Keratinocyte (primary cell): Measurements from ENCODE around the gene CMTM2. TPM values are rescaled to one million over a fixed set of nuclear protein-coding genes. Genes with fewer than 3 reads are reported as not detected.
"Not testable (repeated sequence)": the region's sequence is repeated elsewhere in the genome, so short reads cannot be mapped to it uniquely, and the experiment has no call there.

ENCODE experiments used
- DNase-seq: peaks from one replicate; pipeline ENCODE4 v3.0.0-alpha.2; 2011; ENCODE audit warnings: low read depth, missing footprints, low spot score
- FAIRE-seq: peaks from 2 replicates; lab custom pipeline; 2011; peaks lifted over from hg19 to GRCh38; lab: Jason Lieb, UNC
- H2AFZ ChIP-seq: 2 replicates; pipeline ENCODE4 v1.6.0; 2012; ENCODE audit warnings: low read length, control low read depth, inconsistent platforms; ENCODE audit not compliant: control insufficient read depth
- H3K27ac ChIP-seq: 2 replicates; pipeline ENCODE4 v1.5.1; 2011; ENCODE audit warnings: low read length; ENCODE audit not compliant: control insufficient read depth, insufficient read depth
- H3K27me3 ChIP-seq: 3 replicates; pipeline ENCODE4 v1.6.0; 2011; ENCODE audit warnings: low read length; ENCODE audit not compliant: control insufficient read depth, insufficient read depth; ENCODE audit errors: extremely low read depth
- H3K36me3 ChIP-seq, 2 experiments: 2 replicates in 1 of 2; 3 replicates in 1 of 2; pipeline ENCODE4 v1.5.1; 2011; ENCODE audit warnings: low read length in 2 of 2, mild to moderate bottlenecking in 1 of 2; ENCODE audit not compliant: control insufficient read depth in 2 of 2, insufficient read depth in 2 of 2; ENCODE audit errors: extremely low read depth in 1 of 2
- H3K4me1 ChIP-seq: 3 replicates; pipeline ENCODE4 v1.5.1; 2011; ENCODE audit warnings: low read length; ENCODE audit not compliant: control insufficient read depth, insufficient read depth; ENCODE audit errors: extremely low read depth
- H3K4me2 ChIP-seq: 3 replicates; pipeline ENCODE4 v1.6.0; 2011; ENCODE audit warnings: low read depth, low read length; ENCODE audit not compliant: control insufficient read depth, insufficient read depth; ENCODE audit errors: extremely low read depth
- H3K4me3 ChIP-seq, 3 experiments: fragments of 200-600 bp in 1 of 3; sonication (generic) in 1 of 3; 2 replicates in 2 of 3; 3 replicates in 1 of 3; pipeline ENCODE4 v1.5.1; 2011 to 2016; ENCODE audit warnings: low read length in 3 of 3, mild to moderate bottlenecking in 3 of 3, control low read depth in 2 of 3, inconsistent platforms in 1 of 3, low read depth in 1 of 3, mixed read lengths in 1 of 3, mixed run types in 1 of 3, moderate library complexity in 1 of 3; ENCODE audit not compliant: control insufficient read depth in 2 of 3, insufficient read depth in 2 of 3; ENCODE audit errors: extremely low read depth in 1 of 3
- H3K79me2 ChIP-seq: 2 replicates; pipeline ENCODE4 v1.6.0; 2012; ENCODE audit warnings: low read length; ENCODE audit not compliant: control insufficient read depth, insufficient read depth
- H3K9ac ChIP-seq: 3 replicates; pipeline ENCODE4 v1.6.0; 2011; ENCODE audit warnings: low read length; ENCODE audit not compliant: control insufficient read depth, insufficient read depth; ENCODE audit errors: extremely low read depth
- H3K9me1 ChIP-seq: 3 replicates; pipeline ENCODE4 v1.6.0; 2011; ENCODE audit warnings: low read length; ENCODE audit not compliant: control insufficient read depth, insufficient read depth; ENCODE audit errors: extremely low read depth
- H3K9me3 ChIP-seq: 2 replicates; pipeline ENCODE4 v1.5.1; 2012; ENCODE audit warnings: low read depth, low read length; ENCODE audit not compliant: control insufficient read depth
- H4K20me1 ChIP-seq: 3 replicates; pipeline ENCODE4 v1.6.0; 2011; ENCODE audit warnings: low read length; ENCODE audit not compliant: control insufficient read depth, insufficient read depth; ENCODE audit errors: extremely low read depth
- EZH2 ChIP-seq: IDR thresholded peaks from one replicate; pipeline ENCODE4 v1.6.1; 2012; ENCODE audit warnings: inconsistent platforms, mild to moderate bottlenecking, low read length, moderate library complexity
- dilution Hi-C: fragments of 300-500 bp; cut with MboI; formaldehyde crosslinking; loops from one replicate; pipeline ENCODE4 v1.7.0; 2020; ENCODE audit warnings: low sequenced_read_pairs; ENCODE audit not compliant: extremely low pct_ligation_motif_present
- polyA plus RNA-seq, 5 experiments: library from polyadenylated mRNA; depleted of rRNA in 3 of 5; stranded (reverse) in 3 of 5; stranded (forward) in 1 of 5; unstranded in 1 of 5; fragments of >200 nt; gene quantifications; 1 replicate in 1 of 5; 2 replicates in 3 of 5; 3 replicates in 1 of 5; pipeline versions ENCODE4 v1.2.1 to v1.2.3, GENCODE V29; 2011 to 2012; ENCODE audit warnings: missing spikeins in 2 of 5, low read depth in 1 of 5, low replicate concordance in 1 of 5
- TF ChIP-seq, protein P1 (sequence below), 3 experiments: IDR thresholded peaks in 1 of 3; conservative IDR thresholded peaks in 1 of 3; optimal IDR thresholded peaks in 1 of 3; 2 replicates in 2 of 3; 3 replicates in 1 of 3; pipeline versions ENCODE3 to v1.5.1; 2011; ENCODE audit warnings: low read length in 3 of 3, mild to moderate bottlenecking in 3 of 3, moderate library complexity in 2 of 3, control low read depth in 1 of 3, inconsistent platforms in 1 of 3; ENCODE audit not compliant: insufficient read depth in 2 of 3; ENCODE audit errors: extremely low read depth in 1 of 3

The CMTM2 gene
- polyA plus RNA-seq, 1 donor (not counting 4 experiments of a cell fraction or from before 2014, with no cell fraction given): not detected

DNA sequence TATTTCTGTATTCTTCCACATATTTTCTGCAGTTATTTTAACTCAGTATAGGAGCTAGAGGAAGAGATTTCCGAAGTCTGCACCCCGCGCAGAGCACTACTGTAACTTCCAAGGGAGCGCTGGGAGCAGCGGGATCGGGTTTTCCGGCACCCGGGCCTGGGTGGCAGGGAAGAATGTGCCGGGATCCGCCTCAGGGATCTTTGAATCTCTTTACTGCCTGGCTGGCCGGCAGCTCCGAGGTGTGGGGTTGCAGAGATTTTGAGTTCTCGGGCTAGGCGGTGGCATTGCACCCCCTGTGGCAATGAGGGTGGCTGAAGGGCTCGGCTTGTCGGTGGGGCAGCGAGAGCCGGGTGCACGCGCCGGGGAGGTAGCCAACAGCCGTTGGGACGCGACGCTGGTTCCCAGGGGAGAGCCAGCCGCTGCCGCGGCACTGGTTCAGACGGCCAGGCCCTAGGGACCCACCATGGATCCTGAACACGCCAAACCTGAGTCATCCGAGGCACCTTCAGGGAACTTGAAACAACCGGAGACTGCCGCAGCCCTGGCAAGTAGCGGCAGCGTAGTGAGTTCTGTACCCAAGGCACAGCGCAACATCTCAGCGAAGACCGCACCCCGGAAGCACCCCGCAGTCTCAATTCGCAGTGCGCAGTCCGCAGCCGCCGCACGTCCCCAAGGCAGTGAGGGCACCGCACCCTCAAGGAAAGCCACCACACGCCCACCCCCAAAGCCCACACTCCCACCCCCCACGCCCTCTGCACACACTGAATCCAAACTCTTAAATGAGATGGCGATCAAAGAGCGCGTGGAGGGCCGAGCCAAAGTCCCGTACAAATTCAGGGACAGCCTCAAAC lies 13.0 kb upstream of the CMTM2 start, which contains the start of gene CMTM1:
CMTM1 (plus strand) TSS at position 389 of the 851 bp plus-strand sequence; CDS start at position 464, 75 bp downstream.
- dilution Hi-C loops: no loop called here
- no peaks in the 10 kb centered on the region for H3K9me1 ChIP-seq
- no peak within 1 kb of the TSS for H3K9ac ChIP-seq
- no peak for TF ChIP-seq EZH2
- TF ChIP-seq, protein P1, sequence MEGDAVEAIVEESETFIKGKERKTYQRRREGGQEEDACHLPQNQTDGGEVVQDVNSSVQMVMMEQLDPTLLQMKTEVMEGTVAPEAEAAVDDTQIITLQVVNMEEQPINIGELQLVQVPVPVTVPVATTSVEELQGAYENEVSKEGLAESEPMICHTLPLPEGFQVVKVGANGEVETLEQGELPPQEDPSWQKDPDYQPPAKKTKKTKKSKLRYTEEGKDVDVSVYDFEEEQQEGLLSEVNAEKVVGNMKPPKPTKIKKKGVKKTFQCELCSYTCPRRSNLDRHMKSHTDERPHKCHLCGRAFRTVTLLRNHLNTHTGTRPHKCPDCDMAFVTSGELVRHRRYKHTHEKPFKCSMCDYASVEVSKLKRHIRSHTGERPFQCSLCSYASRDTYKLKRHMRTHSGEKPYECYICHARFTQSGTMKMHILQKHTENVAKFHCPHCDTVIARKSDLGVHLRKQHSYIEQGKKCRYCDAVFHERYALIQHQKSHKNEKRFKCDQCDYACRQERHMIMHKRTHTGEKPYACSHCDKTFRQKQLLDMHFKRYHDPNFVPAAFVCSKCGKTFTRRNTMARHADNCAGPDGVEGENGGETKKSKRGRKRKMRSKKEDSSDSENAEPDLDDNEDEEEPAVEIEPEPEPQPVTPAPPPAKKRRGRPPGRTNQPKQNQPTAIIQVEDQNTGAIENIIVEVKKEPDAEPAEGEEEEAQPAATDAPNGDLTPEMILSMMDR (optimal IDR thresholded peaks at IDR 0.05 in 1 of 3, IDR thresholded peaks at IDR 0.05 in 1 of 3, conservative IDR thresholded peaks at IDR 0.05 in 1 of 3; ENCODE audit: extremely low read depth in 1 of 3, insufficient read depth in 2 of 3, low read length in 3 of 3): no peak
- H4K20me1 ChIP-seq: no peaks in the 10 kb centered on the region
- H3K4me2 ChIP-seq: no peak within 1 kb of the TSS
- no peaks in the 10 kb centered on the region for H3K27me3 ChIP-seq
- peaks cover 2 to 3% of the 10 kb centered on the region in 2 experiments for H3K36me3 ChIP-seq
- H3K79me2 ChIP-seq: no peaks in the 10 kb centered on the region
- H3K27ac ChIP-seq: no peak within 1 kb of the TSS
- DNase-seq: no peak
- peaks cover 12% of the 10 kb centered on the region for H3K4me1 ChIP-seq
- no peaks in the 10 kb centered on the region for H3K9me3 ChIP-seq
- no peak within 1 kb of the TSS for H3K4me3 ChIP-seq
- no peak within 1 kb of the TSS for H2AFZ ChIP-seq
- no peak for FAIRE-seq

DNA sequence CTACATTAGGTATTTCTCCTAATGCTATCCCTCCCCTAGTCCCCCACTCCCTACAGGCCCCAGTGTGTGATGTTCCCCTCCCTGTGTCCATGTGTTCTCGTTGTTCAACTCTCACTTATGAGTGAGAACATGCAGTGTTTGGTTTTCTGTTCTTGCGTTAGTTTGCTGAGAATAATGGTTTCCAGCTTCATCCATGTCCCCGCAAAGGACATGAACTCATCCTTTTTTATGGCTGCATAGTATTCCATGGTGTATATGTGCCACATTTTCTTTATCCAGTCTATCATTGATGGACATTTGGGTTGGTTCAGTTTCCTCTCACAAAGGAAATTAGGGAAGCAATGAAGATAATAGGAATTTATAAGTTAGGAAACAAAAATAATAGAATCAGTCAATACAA lies 12.0 kb upstream of the CMTM2 start:
- H3K4me3 ChIP-seq, H3K9ac ChIP-seq, H2AFZ ChIP-seq, H4K20me1 ChIP-seq, H3K27ac ChIP-seq, H3K27me3 ChIP-seq, dilution Hi-C loops, DNase-seq, FAIRE-seq, H3K36me3 ChIP-seq, H3K79me2 ChIP-seq, H3K9me3 ChIP-seq, H3K4me2 ChIP-seq, H3K9me1 ChIP-seq: not testable (repeated sequence)
- H3K4me1 ChIP-seq: peaks cover 12% of the 10 kb centered on the region
